ENCODE results near the gene JSRP1.

DNA sequence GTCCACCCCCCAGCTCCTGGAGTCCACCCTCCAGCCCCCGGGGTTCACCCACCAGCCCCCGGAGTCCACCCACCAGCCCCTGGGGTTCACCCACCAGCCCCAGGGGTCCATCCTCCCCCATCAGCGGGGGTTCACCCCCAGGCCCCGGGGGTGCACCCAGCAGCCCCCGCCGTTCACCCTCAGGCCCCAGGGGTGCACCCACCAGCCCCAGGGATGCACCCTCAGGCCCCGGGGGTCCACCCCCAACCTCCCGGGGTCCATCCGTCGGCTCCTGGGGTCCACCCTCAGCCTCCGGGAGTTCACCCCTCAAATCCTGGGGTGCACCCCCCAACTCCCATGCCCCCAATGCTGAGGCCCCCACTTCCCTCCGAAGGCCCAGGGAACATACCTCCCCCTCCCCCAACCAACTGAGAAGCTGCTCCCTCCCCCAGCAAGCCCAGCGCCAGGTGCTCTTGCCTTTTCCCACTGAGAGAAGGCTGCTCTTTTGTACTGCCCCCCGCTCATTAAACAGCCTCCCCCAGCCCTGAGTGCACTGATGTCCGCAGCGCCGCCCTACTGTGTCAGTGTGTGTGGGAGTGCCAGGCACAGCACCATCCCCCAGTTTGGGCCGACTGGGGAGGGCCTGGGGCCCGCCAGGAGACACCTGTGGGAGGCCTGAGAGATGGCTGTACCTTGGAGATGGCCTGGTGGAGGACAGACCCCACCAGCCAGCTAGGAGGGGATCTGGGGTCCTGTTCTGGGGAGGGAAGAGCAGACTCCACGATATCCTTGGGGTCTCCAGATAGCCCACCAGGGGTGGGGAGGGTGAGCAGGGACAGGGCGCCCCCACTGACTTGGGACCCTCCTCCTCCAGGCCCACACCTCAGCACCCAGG lies 7.8 kb downstream of the JSRP1 start:
- TF ChIP-seq, protein P1, sequence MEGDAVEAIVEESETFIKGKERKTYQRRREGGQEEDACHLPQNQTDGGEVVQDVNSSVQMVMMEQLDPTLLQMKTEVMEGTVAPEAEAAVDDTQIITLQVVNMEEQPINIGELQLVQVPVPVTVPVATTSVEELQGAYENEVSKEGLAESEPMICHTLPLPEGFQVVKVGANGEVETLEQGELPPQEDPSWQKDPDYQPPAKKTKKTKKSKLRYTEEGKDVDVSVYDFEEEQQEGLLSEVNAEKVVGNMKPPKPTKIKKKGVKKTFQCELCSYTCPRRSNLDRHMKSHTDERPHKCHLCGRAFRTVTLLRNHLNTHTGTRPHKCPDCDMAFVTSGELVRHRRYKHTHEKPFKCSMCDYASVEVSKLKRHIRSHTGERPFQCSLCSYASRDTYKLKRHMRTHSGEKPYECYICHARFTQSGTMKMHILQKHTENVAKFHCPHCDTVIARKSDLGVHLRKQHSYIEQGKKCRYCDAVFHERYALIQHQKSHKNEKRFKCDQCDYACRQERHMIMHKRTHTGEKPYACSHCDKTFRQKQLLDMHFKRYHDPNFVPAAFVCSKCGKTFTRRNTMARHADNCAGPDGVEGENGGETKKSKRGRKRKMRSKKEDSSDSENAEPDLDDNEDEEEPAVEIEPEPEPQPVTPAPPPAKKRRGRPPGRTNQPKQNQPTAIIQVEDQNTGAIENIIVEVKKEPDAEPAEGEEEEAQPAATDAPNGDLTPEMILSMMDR (conservative IDR thresholded peaks at IDR 0.05 in 1 of 2, IDR thresholded peaks at IDR 0.05 in 1 of 2; ENCODE audit: low read depth in 1 of 2, low read length in 2 of 2) = no peak
- no peak for TF ChIP-seq EZH2 (IDR thresholded peaks at IDR 0.05; ENCODE audit: low read length, missing control alignments)

All from fibroblast of lung (primary cell).